Transverse colon (tissue), 4 donors: ENCODE measurements around the gene TRPM3. TPM values are rescaled to one million over a fixed set of nuclear protein-coding genes. Genes with fewer than 3 reads are reported as not detected.

Experiments
- DNase-seq: peaks from one replicate; pipeline ENCODE4 v3.0.0-alpha.2; 2019
- H3K27ac ChIP-seq, 4 donors: fragments of 200-600 bp; sonication (generic); 2 replicates each; pipeline ENCODE4 v1.5.1; 2016 to 2018; ENCODE audit warnings: inconsistent platforms in 4 of 4
- H3K27me3 ChIP-seq: fragments of 200-600 bp; sonication (generic); 2 replicates; pipeline ENCODE4 v1.5.1; 2017; ENCODE audit warnings: inconsistent platforms
- H3K36me3 ChIP-seq, 4 donors: fragments of 200-600 bp; sonication (generic); 2 replicates each; pipeline ENCODE4 v1.5.1; 2017 to 2019; ENCODE audit warnings: inconsistent platforms in 4 of 4
- H3K4me1 ChIP-seq, 4 donors: fragments of 200-600 bp; sonication (generic); 2 replicates each; pipeline ENCODE4 v1.5.1; 2017 to 2020; ENCODE audit warnings: inconsistent platforms in 4 of 4
- H3K4me3 ChIP-seq, 4 donors: fragments of 200-600 bp; sonication (generic); 1 replicate in 1 of 4; 2 replicates in 3 of 4; pipeline versions ENCODE4 v1.5.1 to v1.6.1; 2017 to 2019; ENCODE audit warnings: inconsistent platforms in 4 of 4
- H3K9me3 ChIP-seq, 2 donors: fragments of 200-600 bp; sonication (generic); 2 replicates each; pipeline ENCODE4 v1.5.1; 2017 to 2019; ENCODE audit warnings: inconsistent platforms in 2 of 2
- CTCF ChIP-seq, 5 experiments: fragments of 200-600 bp in 3 of 5; fragments of 450-650 bp in 2 of 5; sonication (generic) in 3 of 5; IDR thresholded peaks; 1 replicate in 2 of 5; 2 replicates in 3 of 5; pipeline ENCODE4 v1.5.1; 2016 to 2017; ENCODE audit warnings: antibody characterized with exemption in 5 of 5, inconsistent platforms in 3 of 5, mild to moderate bottlenecking in 2 of 5, moderate library complexity in 1 of 5
- EP300 ChIP-seq: sonication (generic); formaldehyde crosslinking; IDR thresholded peaks from one replicate; pipeline ENCODE4 v1.6.1; 2017; ENCODE audit warnings: antibody characterized with exemption, low read depth
- POLR2A ChIP-seq: fragments of 450-650 bp; IDR thresholded peaks from one replicate; pipeline ENCODE4 v1.6.1; 2016; ENCODE audit warnings: antibody characterized with exemption, mild to moderate bottlenecking, moderate library complexity
- POLR2AphosphoS5 ChIP-seq, 3 donors: sonication (generic); formaldehyde crosslinking; IDR thresholded peaks; one replicate each; pipeline ENCODE4 v1.6.1; 2016; ENCODE audit warnings: antibody characterized with exemption in 3 of 3
- WGBS, 2 donors: methylation state at CpG; one replicate each; pipeline ENCODE4 v1.1.5; 2018; ENCODE audit warnings: low coverage in 1 of 2; 5-methylcytosine and 5-hydroxymethylcytosine counted together
- in situ Hi-C, 4 donors: fragments of 200-750 bp; cut with MboI; loops; one replicate each; pipeline versions ENCODE4 v1.15.0 to v1.15.1; 2017; ENCODE audit warnings: low sequenced_read_pairs in 3 of 4, low pct_ligation_motif_present in 1 of 4, low pct_unique_long_range_greater_than_20kb in 1 of 4
- intact Hi-C: fragments of 100-400 bp; cut with DNase I; formaldehyde crosslinking; loops from one replicate; pipeline ENCODE4 v1.15.1; 2023; ENCODE audit warnings: low total_unique reads
- total RNA-seq, 4 donors: library from RNA; depleted of rRNA; stranded (reverse); fragments of >200 nt; gene quantifications; one replicate each; pipeline ENCODE4 v1.1.0, GENCODE V29; 2016

TRPM3 gene
- total RNA-seq, 4 donors from 2014 or later, result 0.16 to 1.2 (median 0.32) TPM

- in situ Hi-C loops (no loop called here), intact Hi-C loops (no loop called here)
- no peak for DNase-seq
- H3K36me3 ChIP-seq, result no peaks in the 10 kb centered on the region
- H3K4me3 ChIP-seq, result no peak overlapping the region
- H3K4me1 ChIP-seq, result no peaks in the 10 kb centered on the region
- 47 to 63% methylated on average over 4 of the region's 4 CpGs for WGBS, 2 donors
- H3K9me3 ChIP-seq, result no peaks in the 10 kb centered on the region
- no peaks in the 10 kb centered on the region for H3K27me3 ChIP-seq
- no peak for TF ChIP-seq CTCF (IDR thresholded peaks at IDR 0.05)
- TF ChIP-seq POLR2A, result no peak
- no peak for TF ChIP-seq POLR2AphosphoS5 (IDR thresholded peaks at IDR 0.05)
- no peak for TF ChIP-seq EP300
- H3K27ac ChIP-seq, result no peak overlapping the region
Measured at GRCh38 chr9:70801181-70801829, 320.1 kb downstream of the TRPM3 start.

- WGBS, 2 donors, result 85% methylated on average over 6 of the region's 6 CpGs; no CpG with 5 or more reads in 1 of the 2 donors
- TF ChIP-seq POLR2AphosphoS5 (IDR thresholded peaks at IDR 0.05), result no peak
- TF ChIP-seq CTCF (IDR thresholded peaks at IDR 0.05), result no peak
- no peak for TF ChIP-seq POLR2A
- TF ChIP-seq EP300, result no peak
- in situ Hi-C loops (no loop called here), intact Hi-C loops (no loop called here)
- Histone ChIP-seq H3K4me1 (no peaks in the 10 kb centered on the region), H3K9me3 (no peaks in the 10 kb centered on the region), H3K4me3 (no peak overlapping the region), H3K27ac (no peak overlapping the region), H3K27me3 (no peaks in the 10 kb centered on the region), H3K36me3 (no peaks in the 10 kb centered on the region)
- DNase-seq, result no peak
Measured at GRCh38 chr9:70798018-70798417, 323.4 kb downstream of the TRPM3 start.

GRCh38 chr9:70795841-70796240 lies 325.6 kb downstream of the TRPM3 start:
- 72 to 73% methylated on average over 2 of the region's 2 CpGs for WGBS, 2 donors
- intact Hi-C loops, result no loop called here
- in situ Hi-C loops, result no loop called here
- H3K4me1 ChIP-seq, result no peaks in the 10 kb centered on the region
- H3K27ac ChIP-seq, result no peak overlapping the region
- no peaks in the 10 kb centered on the region for H3K27me3 ChIP-seq
- TF ChIP-seq POLR2A (no peak), EP300 (no peak), CTCF (IDR thresholded peaks at IDR 0.05) (no peak), POLR2AphosphoS5 (IDR thresholded peaks at IDR 0.05) (no peak)
- H3K36me3 ChIP-seq, result no peaks in the 10 kb centered on the region
- H3K9me3 ChIP-seq, result no peaks in the 10 kb centered on the region
- no peak for DNase-seq
- no peak overlapping the region for H3K4me3 ChIP-seq

- Histone ChIP-seq H3K27me3 (no peaks in the 10 kb centered on the region), H3K27ac (no peak overlapping the region), H3K4me1 (no peaks in the 10 kb centered on the region), H3K9me3 (no peaks in the 10 kb centered on the region), H3K4me3 (no peak overlapping the region), H3K36me3 (no peaks in the 10 kb centered on the region)
- TF ChIP-seq EP300, result no peak
- no peak for TF ChIP-seq POLR2AphosphoS5 (IDR thresholded peaks at IDR 0.05)
- no peak for TF ChIP-seq CTCF (IDR thresholded peaks at IDR 0.05)
- no peak for TF ChIP-seq POLR2A
- no peak for DNase-seq
- intact Hi-C loops (no loop called here), in situ Hi-C loops (no loop called here)
- WGBS, 2 donors, result 50 to 77% methylated on average over 1 of the region's 1 CpG
Measured at GRCh38 chr9:70792796-70793195, 328.6 kb downstream of the TRPM3 start.
